Measurements from ENCODE around the gene PDSS2. TPM values are rescaled to one million over a fixed set of nuclear protein-coding genes. Genes with fewer than 3 reads are reported as not detected.
A peak's percentile ranks its signal among the peaks of the same experiment; 100 is the strongest.

Gene PDSS2
- total RNA-seq, 1 experiment from 2014 or later = 14.8 TPM

DNA sequence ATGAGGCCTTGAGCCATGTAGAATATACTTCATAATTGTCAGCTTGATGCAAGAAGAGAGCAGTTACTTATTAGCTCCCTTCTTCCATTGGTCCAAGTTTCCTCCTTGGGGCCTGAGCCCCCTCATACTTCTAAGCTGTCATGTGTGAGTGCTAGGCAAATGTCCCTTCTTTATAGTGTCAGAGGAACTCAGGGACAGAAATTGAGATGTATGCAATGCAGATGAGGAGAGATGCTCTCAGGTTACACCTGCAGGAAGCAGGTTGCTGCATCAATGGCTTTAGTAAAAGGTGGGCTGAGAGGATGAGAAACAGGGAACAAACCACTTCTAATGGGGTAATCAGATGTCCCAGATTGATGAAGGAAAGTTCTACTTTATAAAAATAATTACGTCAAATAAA lies 6.7 kb upstream of the PDSS2 start:
- Mint-ChIP-seq H3K27ac (ENCODE audit: unreplicated experiment) (no peak overlapping the region), H3K9me3 (ENCODE audit: low read depth, unreplicated experiment) (no peaks in the 10 kb centered on the region), H3K36me3 (ENCODE audit: insufficient read depth, unreplicated experiment) (no peaks in the 10 kb centered on the region), H3K27me3 (ENCODE audit: unreplicated experiment) (peaks cover 10% of the 10 kb centered on the region), H3K4me1 (ENCODE audit: low read depth, unreplicated experiment) (no peaks in the 10 kb centered on the region), H3K4me3 (ENCODE audit: low read depth, unreplicated experiment) (no peak overlapping the region)
- intact Hi-C loops (cut with micrococcal nuclease; ENCODE audit: unreplicated experiment) = no loop called here
- no peak for DNase-seq
- CTCF ChIA-PET = no interaction called here
- no TSS peak for BruUV-seq (replicated peaks)
- TF ChIP-seq CTCF (IDR thresholded peaks at IDR 0.05; ENCODE audit: unreplicated experiment) = no peak

DNA sequence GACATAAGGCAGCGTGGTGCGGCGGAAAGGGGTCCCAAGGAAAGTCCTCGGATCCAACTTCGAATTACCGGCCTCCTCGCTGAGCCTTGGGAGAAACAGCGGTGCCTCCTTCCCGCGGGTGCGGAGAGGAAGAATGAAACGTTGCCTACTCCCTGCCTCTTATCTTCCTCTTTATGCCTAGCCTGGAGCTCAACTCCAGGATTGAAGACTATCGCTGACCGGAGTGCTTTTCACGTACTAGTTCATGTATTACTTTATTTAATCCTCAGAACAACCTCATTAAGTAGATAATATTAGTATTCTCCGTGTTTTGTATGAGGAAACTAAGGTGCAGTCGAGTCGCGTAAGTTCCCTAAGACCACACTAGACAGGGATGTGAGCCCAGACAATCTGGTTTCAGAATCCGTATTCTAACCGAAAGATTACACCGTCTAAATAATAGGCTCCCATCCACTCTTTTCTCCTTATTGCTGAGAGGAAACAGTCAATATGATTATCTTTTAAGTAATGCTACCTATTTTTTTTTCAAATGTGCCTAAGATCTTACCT lies 793 bp upstream of the PDSS2 start:
- no peaks in the 10 kb centered on the region for H3K9me3 Mint-ChIP-seq (ENCODE audit: low read depth, unreplicated experiment)
- H3K4me3 Mint-ChIP-seq (ENCODE audit: low read depth, unreplicated experiment) = peak overlapping the region; percentile 99
- no peak for DNase-seq
- H3K27me3 Mint-ChIP-seq (ENCODE audit: unreplicated experiment) = no peaks in the 10 kb centered on the region
- no peak for TF ChIP-seq CTCF (IDR thresholded peaks at IDR 0.05; ENCODE audit: unreplicated experiment)
- TSS peak; percentile 88 for BruUV-seq (replicated peaks)
- peaks cover 13% of the 10 kb centered on the region for H3K4me1 Mint-ChIP-seq (ENCODE audit: low read depth, unreplicated experiment)
- peaks cover 21% of the 10 kb centered on the region for H3K36me3 Mint-ChIP-seq (ENCODE audit: insufficient read depth, unreplicated experiment)
- intact Hi-C loops (cut with micrococcal nuclease; ENCODE audit: unreplicated experiment) = no loop called here
- CTCF ChIA-PET = interaction anchor here (0.9 to 1.8 kb wide), 8 partner anchors 12 to 308 kb away, joined by 3 to 9 read pairs (median 3); no protein-coding TSS in a partner anchor
- peak overlapping the region; percentile 90 for H3K27ac Mint-ChIP-seq (ENCODE audit: unreplicated experiment)

DNA sequence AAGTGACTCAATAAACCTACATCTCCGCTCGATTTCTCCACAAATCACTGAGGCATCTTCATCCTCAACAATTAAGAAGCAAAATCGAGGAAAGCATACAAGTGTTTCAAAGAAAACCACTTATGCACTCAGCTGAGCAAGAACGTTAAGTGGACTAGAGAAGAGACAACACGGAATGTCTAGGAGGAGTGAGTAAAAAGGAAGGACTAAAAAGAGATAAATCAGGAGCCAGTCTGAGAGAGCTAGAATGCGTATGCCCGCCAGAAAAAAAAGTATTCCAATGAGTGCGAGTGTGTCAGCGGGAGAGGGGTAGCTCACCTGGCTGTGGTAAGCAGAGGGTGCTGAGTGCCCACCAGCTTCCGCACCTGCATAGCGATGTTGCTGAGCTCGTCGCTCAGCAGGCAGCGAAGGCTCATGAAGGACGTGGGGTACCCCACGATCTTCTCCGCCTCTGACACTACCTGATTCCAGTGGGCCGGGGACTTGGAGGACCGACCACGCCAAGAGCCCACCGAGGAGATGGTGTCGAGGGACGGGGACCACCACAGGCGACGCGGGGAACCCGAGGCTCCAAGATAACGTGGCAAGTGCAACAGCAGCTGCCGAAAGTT lies 587 bp downstream of the PDSS2 start:
- peaks cover 21% of the 10 kb centered on the region for H3K36me3 Mint-ChIP-seq (ENCODE audit: insufficient read depth, unreplicated experiment)
- CTCF ChIA-PET = interaction anchor here (0.6 to 1.8 kb wide), 16 partner anchors 17 to 1083 kb away, joined by 3 to 10 read pairs (median 3); no protein-coding TSS in a partner anchor
- peak overlapping the region; percentile 90 for H3K27ac Mint-ChIP-seq (ENCODE audit: unreplicated experiment)

GRCh38 chr6:107448776-107449175 lies 10.6 kb downstream of the PDSS2 start:
- TF ChIP-seq CTCF (IDR thresholded peaks at IDR 0.05; ENCODE audit: unreplicated experiment) = no peak

More for the DNA sequence above, 587 bp downstream of the PDSS2 start:
- no peaks in the 10 kb centered on the region for H3K27me3 Mint-ChIP-seq (ENCODE audit: unreplicated experiment)
- H3K4me3 Mint-ChIP-seq (ENCODE audit: low read depth, unreplicated experiment) = peak overlapping the region; percentile 99
- H3K9me3 Mint-ChIP-seq (ENCODE audit: low read depth, unreplicated experiment) = no peaks in the 10 kb centered on the region
- intact Hi-C loops (cut with micrococcal nuclease; ENCODE audit: unreplicated experiment) = loop anchor here (2.0 to 10.0 kb wide), 3 partner anchors 140 to 344 kb away; partner anchors contain the start of gene BEND3
- peaks cover 13% of the 10 kb centered on the region for H3K4me1 Mint-ChIP-seq (ENCODE audit: low read depth, unreplicated experiment)
- TSS peak; percentile 25 for BruUV-seq (replicated peaks)
- DNase-seq = peak; percentile 21
- no peak for TF ChIP-seq CTCF (IDR thresholded peaks at IDR 0.05; ENCODE audit: unreplicated experiment)

More at GRCh38 chr6:107448776-107449175, 10.6 kb downstream of the PDSS2 start:
- H3K27me3 Mint-ChIP-seq (ENCODE audit: unreplicated experiment) = no peaks in the 10 kb centered on the region
- no TSS peak for BruUV-seq (replicated peaks)
- H3K36me3 Mint-ChIP-seq (ENCODE audit: insufficient read depth, unreplicated experiment) = no peaks in the 10 kb centered on the region
- CTCF ChIA-PET = no interaction called here
- no peak for DNase-seq
- peaks cover 8% of the 10 kb centered on the region for H3K4me1 Mint-ChIP-seq (ENCODE audit: low read depth, unreplicated experiment)
- intact Hi-C loops (cut with micrococcal nuclease; ENCODE audit: unreplicated experiment) = no loop called here
- H3K4me3 Mint-ChIP-seq (ENCODE audit: low read depth, unreplicated experiment) = no peak overlapping the region
- H3K9me3 Mint-ChIP-seq (ENCODE audit: low read depth, unreplicated experiment) = peaks cover 6% of the 10 kb centered on the region
- no peak overlapping the region for H3K27ac Mint-ChIP-seq (ENCODE audit: unreplicated experiment)
